ENCODE data around the gene RNF180.

The RNF180 gene

DNA sequence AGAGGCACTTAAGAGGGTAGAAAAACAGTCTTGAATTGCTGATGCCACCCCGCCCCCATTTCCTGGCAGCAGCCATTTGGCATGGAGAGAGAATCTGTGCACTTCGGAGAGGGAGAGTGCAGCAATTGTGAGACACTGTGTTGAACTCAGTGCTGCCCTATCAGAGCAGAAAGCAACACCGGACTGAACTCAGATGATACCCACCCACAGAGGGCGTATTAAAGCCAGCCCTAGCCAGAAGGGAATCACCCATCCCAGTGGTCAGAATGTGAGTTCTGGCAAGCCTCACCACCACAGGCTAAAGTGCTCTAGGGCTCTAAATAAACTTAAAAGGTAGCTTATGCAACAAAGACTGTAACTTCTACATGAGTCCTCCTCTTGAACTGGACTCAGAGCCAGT, 251.7 kb downstream of the RNF180 start:
- Histone ChIP-seq H3K27me3 (ENCODE audit: control insufficient read depth, insufficient read depth, low read length) (no peaks in the 10 kb centered on the region), H3K4me1 (no peaks in the 10 kb centered on the region), H3K4me3 (ENCODE audit: low read depth, low read length) (no peak overlapping the region), H3K4me2 (ENCODE audit: low read length) (no peak overlapping the region), H3K36me3 (ENCODE audit: control insufficient read depth, insufficient read depth, low read length) (no peaks in the 10 kb centered on the region), H3K9me3 (ENCODE audit: control insufficient read depth, low read length) (no peaks in the 10 kb centered on the region), H3K27ac (no peak overlapping the region), H3K79me2 (no peaks in the 10 kb centered on the region), H3K9ac (no peak overlapping the region), H2AFZ (no peak overlapping the region)
- TF ChIP-seq, protein P1, sequence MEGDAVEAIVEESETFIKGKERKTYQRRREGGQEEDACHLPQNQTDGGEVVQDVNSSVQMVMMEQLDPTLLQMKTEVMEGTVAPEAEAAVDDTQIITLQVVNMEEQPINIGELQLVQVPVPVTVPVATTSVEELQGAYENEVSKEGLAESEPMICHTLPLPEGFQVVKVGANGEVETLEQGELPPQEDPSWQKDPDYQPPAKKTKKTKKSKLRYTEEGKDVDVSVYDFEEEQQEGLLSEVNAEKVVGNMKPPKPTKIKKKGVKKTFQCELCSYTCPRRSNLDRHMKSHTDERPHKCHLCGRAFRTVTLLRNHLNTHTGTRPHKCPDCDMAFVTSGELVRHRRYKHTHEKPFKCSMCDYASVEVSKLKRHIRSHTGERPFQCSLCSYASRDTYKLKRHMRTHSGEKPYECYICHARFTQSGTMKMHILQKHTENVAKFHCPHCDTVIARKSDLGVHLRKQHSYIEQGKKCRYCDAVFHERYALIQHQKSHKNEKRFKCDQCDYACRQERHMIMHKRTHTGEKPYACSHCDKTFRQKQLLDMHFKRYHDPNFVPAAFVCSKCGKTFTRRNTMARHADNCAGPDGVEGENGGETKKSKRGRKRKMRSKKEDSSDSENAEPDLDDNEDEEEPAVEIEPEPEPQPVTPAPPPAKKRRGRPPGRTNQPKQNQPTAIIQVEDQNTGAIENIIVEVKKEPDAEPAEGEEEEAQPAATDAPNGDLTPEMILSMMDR (IDR thresholded peaks at IDR 0.05) = no peak

DNA sequence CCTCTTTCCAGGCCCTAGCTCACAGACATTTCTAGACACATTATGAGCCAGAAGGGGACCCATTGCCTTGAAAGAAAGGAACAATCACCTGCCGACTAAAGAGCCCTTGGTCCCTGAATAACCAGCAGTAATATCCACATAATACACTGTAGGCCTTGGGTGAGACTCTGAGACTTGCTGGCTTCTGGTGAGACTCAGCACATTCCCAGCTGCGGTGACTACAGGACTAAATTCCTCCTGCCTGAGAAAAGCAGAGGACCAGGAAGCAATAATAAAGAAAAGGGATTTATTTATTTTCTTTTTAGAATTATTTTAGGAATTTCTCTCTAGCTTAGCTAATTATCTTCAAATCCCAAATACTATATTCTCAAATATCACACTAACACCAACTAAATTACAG, 252.4 kb downstream of the RNF180 start:
- Histone ChIP-seq H2AFZ (no peak overlapping the region), H3K9ac (no peak overlapping the region), H3K4me1 (no peaks in the 10 kb centered on the region), H3K4me2 (ENCODE audit: low read length) (no peak overlapping the region), H3K4me3 (ENCODE audit: low read depth, low read length) (no peak overlapping the region), H3K27me3 (ENCODE audit: control insufficient read depth, insufficient read depth, low read length) (no peaks in the 10 kb centered on the region), H3K79me2 (no peaks in the 10 kb centered on the region), H3K9me3 (ENCODE audit: control insufficient read depth, low read length) (no peaks in the 10 kb centered on the region), H3K27ac (no peak overlapping the region), H3K36me3 (ENCODE audit: control insufficient read depth, insufficient read depth, low read length) (no peaks in the 10 kb centered on the region)
- TF ChIP-seq, protein P1 (IDR thresholded peaks at IDR 0.05) = no peak

Measured in parathyroid adenoma (tissue), 2 donors.